GM18951 (cell line): ENCODE measurements around the gene EXOC2.
A peak's percentile ranks its signal among the peaks of the same experiment; 100 is the strongest.

Experiments
- POLR2A ChIP-seq: IDR thresholded peaks from 4 replicates; pipeline ENCODE4 v1.6.1; 2011; ENCODE audit warnings: mild to moderate bottlenecking; ENCODE audit not compliant: insufficient read length, insufficient read depth; ENCODE audit errors: extremely low read depth
- in situ Hi-C: fragments of 300-500 bp; cut with MboI; formaldehyde crosslinking; loops from one replicate; pipeline ENCODE4 v1.12.0; 2022; ENCODE audit warnings: low sequenced_read_pairs, mixed read lengths, inconsistent platforms; ENCODE audit not compliant: unreplicated experiment

EXOC2 gene

GRCh38 chr6:718345-718744 is 25.4 kb upstream of the EXOC2 start:
- in situ Hi-C loops: no loop called here
- no peak for TF ChIP-seq POLR2A

GRCh38 chr6:717135-717534 is 24.2 kb upstream of the EXOC2 start:
- in situ Hi-C loops: no loop called here
- TF ChIP-seq POLR2A: no peak

- in situ Hi-C loops: no loop called here
- TF ChIP-seq POLR2A: no peak
Measured at GRCh38 chr6:715709-716491, 23.0 kb upstream of the EXOC2 start.

- in situ Hi-C loops: no loop called here
- no peak for TF ChIP-seq POLR2A
Measured at GRCh38 chr6:714100-714499, 21.2 kb upstream of the EXOC2 start.

- in situ Hi-C loops: no loop called here
- no peak for TF ChIP-seq POLR2A
Measured at GRCh38 chr6:713351-713750, 20.4 kb upstream of the EXOC2 start.

- in situ Hi-C loops: no loop called here
Measured at GRCh38 chr6:712805-713204, 19.9 kb upstream of the EXOC2 start.

GRCh38 chr6:711925-712324 is 19.0 kb upstream of the EXOC2 start:
- in situ Hi-C loops: no loop called here
- no peak for TF ChIP-seq POLR2A

More at GRCh38 chr6:712805-713204, 19.9 kb upstream of the EXOC2 start:
- no peak for TF ChIP-seq POLR2A

GRCh38 chr6:710601-711571 is 17.9 kb upstream of the EXOC2 start:
- in situ Hi-C loops: no loop called here
- TF ChIP-seq POLR2A: peak; percentile 61

GRCh38 chr6:709471-710056 is 16.6 kb upstream of the EXOC2 start:
- in situ Hi-C loops: no loop called here
- TF ChIP-seq POLR2A: no peak

- in situ Hi-C loops: no loop called here
Measured at GRCh38 chr6:708237-708598, 15.3 kb upstream of the EXOC2 start.

GRCh38 chr6:707576-708236 is 14.8 kb upstream of the EXOC2 start:
- in situ Hi-C loops: no loop called here
- TF ChIP-seq POLR2A: no peak

More at GRCh38 chr6:708237-708598, 15.3 kb upstream of the EXOC2 start:
- no peak for TF ChIP-seq POLR2A

- TF ChIP-seq POLR2A: no peak
- in situ Hi-C loops: no loop called here
Measured at GRCh38 chr6:706819-707381, 14.0 kb upstream of the EXOC2 start.

GRCh38 chr6:706146-706545 is 13.2 kb upstream of the EXOC2 start:
- TF ChIP-seq POLR2A: no peak
- in situ Hi-C loops: no loop called here

- TF ChIP-seq POLR2A: no peak
- in situ Hi-C loops: no loop called here
Measured at GRCh38 chr6:705047-705446, 12.1 kb upstream of the EXOC2 start.
